Stimulated activated CD4-positive, alpha-beta T cell treated with anti-CD3 and anti-CD28 coated beads, Interleukin-12 subunit alpha, Interleukin-12 subunit beta, amount 100 ng/mL, for 48 hours (primary cell): Measurements from ENCODE around the gene SYT14.
"Not testable (repeated sequence)": the region's sequence is repeated elsewhere in the genome, so short reads cannot be mapped to it uniquely, and the experiment has no call there.

Experiments used
- DNase-seq, 3 donors: peaks; one replicate each; pipeline ENCODE4 v3.0.0-alpha.2; 2020; ENCODE audit warnings: low read depth in 2 of 3, low spot score in 1 of 3

Gene SYT14

GRCh38 chr1:210104103-210104502 lies 166.1 kb downstream of the SYT14 start:
- DNase-seq: no peak

DNA sequence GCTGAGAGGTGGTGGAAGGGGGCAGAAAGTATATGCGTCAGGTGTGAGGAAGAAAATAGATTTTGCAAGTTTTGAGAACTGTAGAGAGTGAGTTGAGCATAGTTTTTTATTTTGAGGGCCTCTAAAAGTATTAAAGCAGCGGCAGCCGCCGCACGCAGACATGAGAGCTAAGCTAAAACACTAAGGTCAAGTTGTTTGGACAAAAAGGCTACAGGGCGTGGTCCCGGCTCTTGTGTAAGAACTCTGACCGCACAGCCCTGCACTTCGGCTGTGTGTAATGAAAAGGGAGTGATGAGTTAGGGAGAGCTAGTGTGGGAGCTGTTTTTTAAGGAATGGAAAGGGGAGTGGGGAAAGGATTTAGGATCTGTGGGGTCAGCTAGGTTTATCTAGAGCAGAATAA lies 174.9 kb downstream of the SYT14 start:
- not testable (repeated sequence) for DNase-seq

- DNase-seq: no peak
Observed at GRCh38 chr1:210117198-210117597, 179.2 kb downstream of the SYT14 start.

DNA sequence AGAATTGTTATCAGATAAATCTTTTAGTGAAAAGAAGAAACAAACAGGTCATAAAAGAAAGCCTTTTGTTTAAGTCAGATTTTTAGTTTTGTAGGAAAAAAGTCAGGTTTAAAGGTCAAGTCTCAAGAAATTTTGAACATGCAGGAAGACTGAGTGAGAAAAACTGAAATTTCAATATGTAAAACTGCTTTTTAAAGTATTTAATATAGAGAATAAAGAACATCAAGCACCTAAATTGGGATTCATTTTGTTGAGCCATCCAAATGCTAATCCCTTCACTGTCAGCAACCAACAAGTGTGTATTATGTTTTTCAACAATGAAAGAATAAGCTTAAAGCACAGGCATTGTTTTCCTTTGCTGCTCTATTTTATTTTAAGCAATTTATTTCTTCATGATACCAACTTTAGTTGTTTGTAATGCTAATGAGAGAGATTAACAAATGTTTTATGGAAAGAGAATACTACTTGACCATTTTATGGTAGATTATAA lies 179.7 kb downstream of the SYT14 start:
- no peak for DNase-seq

GRCh38 chr1:210123383-210123782 lies 185.4 kb downstream of the SYT14 start:
- no peak for DNase-seq

DNA sequence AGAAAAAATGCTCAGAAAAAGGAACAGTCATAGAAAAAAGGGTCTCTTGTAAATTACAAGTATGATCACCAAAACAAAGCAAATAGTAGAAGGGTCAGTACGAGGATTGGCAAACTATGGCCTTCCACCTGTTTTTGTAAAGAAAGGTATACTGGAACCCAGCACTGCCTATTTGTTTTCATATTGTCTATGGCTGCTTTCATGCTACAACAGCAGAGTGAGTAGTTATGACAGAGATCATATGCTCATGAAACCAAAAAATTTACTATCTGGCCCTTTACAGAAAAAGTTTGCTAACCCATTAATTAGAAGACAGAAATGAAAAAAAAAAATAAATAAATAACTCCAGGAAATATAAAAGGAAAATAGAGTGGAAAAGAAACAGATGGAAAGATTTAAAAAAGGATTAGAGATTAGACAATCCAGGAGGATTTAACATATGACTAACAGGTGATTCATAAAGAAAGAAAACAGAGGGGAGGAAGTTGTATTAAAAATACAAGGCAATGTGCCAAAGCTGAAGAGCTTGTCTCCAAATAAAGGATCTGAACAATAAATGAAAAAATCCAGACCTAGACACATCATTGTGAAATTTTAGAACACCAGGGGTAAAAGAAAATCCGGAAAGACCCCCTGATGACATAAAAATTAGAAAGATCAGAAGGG lies 186.0 kb downstream of the SYT14 start:
- DNase-seq: no peak

DNA sequence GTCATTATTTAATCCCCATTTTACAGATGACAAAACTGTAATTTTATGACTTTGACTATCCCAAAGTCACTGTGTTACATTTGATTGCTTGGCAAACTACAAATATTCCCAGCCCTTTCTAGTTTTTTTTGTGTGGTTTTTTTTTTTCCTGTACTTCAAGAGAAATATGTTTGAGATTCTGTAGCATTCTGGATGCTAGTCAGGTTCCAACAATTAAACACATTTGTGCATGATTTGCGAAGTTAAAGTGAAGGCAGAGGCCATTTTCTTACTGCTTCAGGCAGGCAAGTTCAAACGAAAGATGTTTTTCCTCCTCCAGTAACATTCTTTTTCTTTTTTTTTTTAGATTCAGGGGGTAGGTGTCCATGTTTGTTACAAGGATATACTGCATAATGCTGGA lies 186.7 kb downstream of the SYT14 start:
- DNase-seq: no peak

- DNase-seq: no peak
Observed at GRCh38 chr1:210125143-210125542, 187.1 kb downstream of the SYT14 start.

DNA sequence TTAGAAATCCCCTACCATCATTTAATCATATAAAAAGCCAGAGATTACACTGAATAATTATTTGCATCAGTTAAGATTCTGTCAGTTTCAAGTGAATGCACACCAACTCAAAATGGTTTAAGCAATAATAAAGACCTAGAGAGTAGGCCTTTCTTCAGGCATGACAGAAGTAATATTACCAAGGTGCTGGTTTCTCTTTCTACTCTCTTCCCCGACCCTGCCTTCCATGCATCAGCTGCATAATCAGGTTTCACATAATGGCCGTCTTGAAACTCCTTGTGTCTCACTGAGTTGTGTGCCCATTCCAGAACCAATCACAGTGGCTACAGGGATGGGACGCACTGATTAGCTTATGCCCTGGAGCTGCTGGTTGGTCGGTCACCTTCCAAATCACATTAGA lies 191.1 kb downstream of the SYT14 start:
- no peak for DNase-seq

- DNase-seq: no peak
Observed at GRCh38 chr1:210129759-210130158, 191.7 kb downstream of the SYT14 start.

DNA sequence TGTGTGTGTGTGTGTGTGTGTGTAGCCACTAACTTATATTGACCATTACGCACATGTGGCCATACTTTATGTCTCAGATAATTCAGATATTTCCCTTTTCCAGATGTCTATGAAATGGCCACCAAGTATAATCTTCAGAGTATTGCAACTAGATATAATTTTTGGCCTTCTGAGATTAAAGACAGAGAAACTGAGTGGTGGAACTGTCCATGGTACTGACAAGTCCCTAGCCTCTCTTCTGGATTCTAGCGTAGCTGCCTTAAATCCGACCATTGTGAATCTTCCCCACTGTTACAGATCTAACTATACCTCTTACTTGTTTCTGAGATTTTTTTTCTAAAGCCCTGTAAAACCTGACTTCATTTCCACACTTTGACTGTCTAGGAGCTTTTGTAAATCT lies 194.6 kb downstream of the SYT14 start:
- no peak for DNase-seq

GRCh38 chr1:210143465-210144062 lies 205.5 kb downstream of the SYT14 start:
- peak; percentile 29 to 49 (median 42) for DNase-seq

- DNase-seq: no peak
Observed at GRCh38 chr1:210144736-210145135, 206.7 kb downstream of the SYT14 start.

DNA sequence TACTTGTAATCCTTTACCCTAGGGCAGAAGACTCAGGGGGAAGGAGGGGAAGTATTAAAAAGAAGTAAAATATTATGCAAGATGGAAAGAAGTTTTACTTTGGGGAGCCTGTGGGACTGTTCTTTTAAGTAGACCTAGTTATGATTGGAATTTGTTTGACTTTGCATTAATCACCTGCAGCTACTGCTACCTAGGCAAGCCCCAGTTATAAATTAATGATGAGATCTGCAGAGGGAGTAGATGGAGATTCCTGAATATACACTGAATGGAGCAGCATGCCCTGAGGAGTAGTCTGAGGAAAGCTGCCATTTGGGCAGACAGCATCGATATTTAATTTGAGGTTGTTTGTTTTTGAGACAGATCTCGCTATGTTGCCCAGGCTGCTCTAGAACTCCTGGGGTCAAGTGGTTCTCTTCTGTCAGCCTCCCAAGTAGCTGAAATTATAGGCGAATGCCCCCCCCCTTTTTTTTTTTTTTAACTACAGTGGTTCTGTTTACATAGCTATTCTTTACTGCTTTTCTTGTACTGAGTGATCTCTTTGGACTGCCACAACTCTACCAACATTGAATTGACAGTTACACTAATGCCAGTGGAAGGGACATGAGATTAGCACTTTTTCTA lies 213.1 kb downstream of the SYT14 start:
- DNase-seq: no peak

- DNase-seq: no peak
Observed at GRCh38 chr1:210159211-210159610, 221.2 kb downstream of the SYT14 start.

- DNase-seq: no peak
Observed at GRCh38 chr1:210170220-210170619, 232.2 kb downstream of the SYT14 start.

DNA sequence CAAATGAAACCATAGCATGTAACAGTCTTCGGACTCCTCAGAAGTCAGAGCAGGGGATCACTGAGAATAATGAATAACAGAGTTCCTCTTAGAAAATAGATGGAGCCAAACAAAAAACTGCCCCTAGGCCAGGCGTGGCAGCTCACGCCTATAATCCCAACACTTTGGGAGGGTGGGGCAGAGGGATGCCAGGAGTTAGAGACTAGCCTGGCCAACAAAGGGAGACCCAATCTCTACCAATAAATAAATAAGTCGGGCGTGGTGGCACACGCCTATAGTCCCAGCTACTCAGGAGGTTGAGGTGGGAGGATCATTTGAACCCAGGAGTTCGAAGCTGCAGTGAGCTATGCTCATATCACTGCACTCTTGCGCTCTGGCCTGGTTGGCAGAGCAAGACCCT lies 236.1 kb downstream of the SYT14 start:
- no peak for DNase-seq

GRCh38 chr1:210185063-210185462 lies 247.0 kb downstream of the SYT14 start:
- DNase-seq: no peak

DNA sequence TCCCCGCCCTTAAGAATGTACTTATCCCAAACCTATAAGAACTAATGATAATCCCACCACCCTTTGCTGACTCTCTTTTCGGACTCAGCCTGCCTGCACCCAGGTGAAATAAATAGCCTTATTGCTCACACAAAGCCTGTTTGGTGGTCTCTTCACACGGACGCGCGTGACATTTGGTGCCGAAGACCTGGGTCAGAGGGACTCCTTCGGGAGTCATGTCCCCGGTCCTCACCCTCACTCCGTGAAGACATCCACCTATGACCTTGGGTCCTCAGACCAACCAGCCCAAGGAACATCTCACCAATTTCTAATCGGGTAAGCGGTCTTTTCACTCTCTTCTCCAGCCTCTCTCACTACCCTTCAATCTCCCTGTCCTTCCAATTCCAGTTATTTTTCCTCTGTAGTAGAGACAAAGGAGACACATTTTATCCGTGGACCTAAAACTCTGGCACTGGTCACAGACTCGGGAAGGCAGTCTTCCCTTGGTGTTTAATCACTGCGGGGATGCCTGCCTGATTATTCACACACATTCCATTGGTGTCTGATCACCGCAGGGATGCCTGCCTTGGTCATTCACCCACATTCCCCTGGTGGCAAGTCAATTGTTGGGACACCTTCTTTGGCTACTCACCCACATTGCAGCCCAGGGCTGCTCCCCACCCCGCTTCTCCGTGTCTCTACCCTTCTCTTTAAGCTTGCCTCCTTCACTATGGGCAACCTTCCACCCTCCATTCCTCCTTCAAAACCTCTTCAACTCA lies 250.0 kb downstream of the SYT14 start:
- DNase-seq: not testable (repeated sequence)

GRCh38 chr1:210189426-210189825 lies 251.4 kb downstream of the SYT14 start:
- DNase-seq: no peak

- DNase-seq: no peak
Observed at GRCh38 chr1:210195635-210196160, 257.7 kb downstream of the SYT14 start.
